K562 (cell line): ENCODE measurements around the gene CALR3. TPM values are rescaled to one million over a fixed set of nuclear protein-coding genes. Genes with fewer than 3 reads are reported as not detected.
A peak's percentile ranks its signal among the peaks of the same experiment; 100 is the strongest.

Experiments
- ATAC-seq: fragments of 200-7000 bp; cut with Tn5 transposase; 3 replicates; pipeline ENCODE4 v1.9.1; 2020; ENCODE audit warnings: moderate library complexity
- BruUV-seq: library from RNA; stranded (reverse); fragments of 400-500 nt; replicated peaks from 2 replicates; lab custom pipeline; 2021; lab: Mats Ljungman, UMichigan
- CTCF ChIA-PET: fragments of 300-600 bp; formaldehyde crosslinking; extraction: SDS; loops from one replicate; lab custom pipeline; 2021; ENCODE audit warnings: low intra/inter-chr PET ratio; lab: Yijun Ruan, JAX
- POLR2A ChIA-PET: fragments of 300-600, 350-650 bp; sonication (Branson Sonifier 250); formaldehyde crosslinking; extraction: SDS; loops from one replicate; lab custom pipeline; 2021; ENCODE audit warnings: antibody characterized with exemption, inconsistent platforms; lab: Yijun Ruan, JAX
- DNase-seq, 4 experiments: peaks; one replicate each; pipeline versions ENCODE4 v3.0.0 to v3.0.0-alpha.2; 2011 to 2018; ENCODE audit warnings: low spot score in 3 of 4, mixed read lengths in 3 of 4; ENCODE audit errors: extremely low read depth in 1 of 4
- FAIRE-seq: peaks from 2 replicates; lab custom pipeline; 2011; peaks lifted over from hg19 to GRCh38; lab: Jason Lieb, UNC
- H2AFZ ChIP-seq: 2 replicates; pipeline ENCODE4 v1.6.0; 2011; ENCODE audit warnings: low read depth, low read length, control low read depth, inconsistent platforms
- H3K27ac ChIP-seq: fragments of 200-600 bp; 3 replicates; pipeline ENCODE4 v1.8.0; 2011; ENCODE audit warnings: low read depth, mild to moderate bottlenecking, control low read depth, inconsistent platforms, low read length, moderate library complexity, mixed read lengths; ENCODE audit errors: extremely low read depth
- H3K27me3 ChIP-seq, 2 experiments: fragments of 300-600 bp in 1 of 2; 2 replicates in 1 of 2; 3 replicates in 1 of 2; pipeline versions ENCODE4 v1.6.0 to v1.8.0; 2011; ENCODE audit warnings: inconsistent platforms in 2 of 2, low read length in 2 of 2, mild to moderate bottlenecking in 1 of 2, mixed read lengths in 1 of 2, moderate library complexity in 1 of 2; ENCODE audit not compliant: control insufficient read depth in 2 of 2, insufficient read depth in 2 of 2
- H3K36me3 ChIP-seq: fragments of 300-600 bp; 3 replicates; pipeline ENCODE4 v1.8.0; 2011; ENCODE audit warnings: mild to moderate bottlenecking, low read length, inconsistent platforms; ENCODE audit not compliant: control insufficient read depth, insufficient read depth
- H3K4me1 ChIP-seq, 2 experiments: fragments of 200-600 bp in 1 of 2; replicated peaks in 1 of 2; 2 replicates in 1 of 2; 3 replicates in 1 of 2; pipeline versions ENCODE4 v1.5.1 to v1.8.0; 2011; ENCODE audit warnings: inconsistent platforms in 2 of 2, low read length in 2 of 2, mild to moderate bottlenecking in 1 of 2, mixed read lengths in 1 of 2, moderate library complexity in 1 of 2; ENCODE audit not compliant: control insufficient read depth in 2 of 2, insufficient read depth in 2 of 2
- H3K4me2 ChIP-seq: 2 replicates; pipeline ENCODE4 v1.6.1; 2011; ENCODE audit warnings: low read length, control low read depth, inconsistent platforms, mixed read lengths; ENCODE audit not compliant: insufficient read depth
- H3K4me3 ChIP-seq: fragments of 200-600 bp; sonication (generic), shearing (Covaris generic); 2 replicates; pipeline ENCODE4 v1.5.1; 2016; ENCODE audit warnings: control low read depth, inconsistent platforms
- H3K79me2 ChIP-seq: fragments of 200-600 bp; 3 replicates; pipeline ENCODE4 v1.8.0; 2011; ENCODE audit warnings: low read length, inconsistent platforms; ENCODE audit not compliant: control insufficient read depth, insufficient read depth
- H3K9ac ChIP-seq, 2 experiments: 2 replicates each; pipeline versions ENCODE4 v1.6.0 to v1.6.1; 2011; ENCODE audit warnings: low read depth in 2 of 2, low read length in 2 of 2, control low read depth in 1 of 2, inconsistent platforms in 1 of 2, mild to moderate bottlenecking in 1 of 2, mixed read lengths in 1 of 2; ENCODE audit not compliant: insufficient read depth in 1 of 2
- H3K9me1 ChIP-seq: one replicate; pipeline ENCODE4 v1.6.0; 2011; ENCODE audit warnings: inconsistent platforms, mild to moderate bottlenecking, low read length, moderate library complexity; ENCODE audit not compliant: control insufficient read depth, insufficient read depth
- H3K9me3 ChIP-seq: replicated peaks from 2 replicates; pipeline ENCODE4 v1.5.1; 2011; ENCODE audit warnings: low read depth, low read length, inconsistent platforms; ENCODE audit not compliant: control insufficient read depth, insufficient read depth
- H4K20me1 ChIP-seq: replicated peaks from 2 replicates; pipeline ENCODE4 v1.6.1; 2011; ENCODE audit warnings: low read length, inconsistent platforms, mixed read lengths; ENCODE audit not compliant: control insufficient read depth, insufficient read depth
- ADNP ChIP-seq: fragments of 200-800 bp; sonication (Bioruptor generic); IDR thresholded peaks from 2 replicates; pipeline ENCODE4 v1.6.1; 2016; ENCODE audit warnings: missing genetic modification characterization, missing compliant biosample characterization
- BCOR ChIP-seq: fragments of 450-650 bp; IDR thresholded peaks from 2 replicates; pipeline ENCODE4 v1.6.1; 2016
- EGR1 ChIP-seq: fragments of 450-650 bp; conservative IDR thresholded peaks from 2 replicates; pipeline ENCODE4 v1.6.1; 2017; ENCODE audit warnings: mild to moderate bottlenecking
- MEIS2 ChIP-seq: fragments of 450-650 bp; IDR thresholded peaks from 2 replicates; pipeline ENCODE4 v1.6.1; 2014; ENCODE audit warnings: mild to moderate bottlenecking; ENCODE audit not compliant: partially characterized antibody
- NR1H2 ChIP-seq: sonication (generic); formaldehyde crosslinking; IDR thresholded peaks from 2 replicates; pipeline ENCODE4 v1.4.0; 2020; ENCODE audit warnings: mild to moderate bottlenecking, missing genetic modification reagents
- PTBP1 ChIP-seq: fragments of 200-400 bp; formaldehyde crosslinking; IDR thresholded peaks from 2 replicates; pipeline ENCODE4 v1.6.1; 2017; ENCODE audit warnings: low read depth, low read length
- RBM25 ChIP-seq: fragments of 200-400 bp; formaldehyde crosslinking; IDR thresholded peaks from 2 replicates; pipeline ENCODE4 v1.6.1; 2018; ENCODE audit warnings: low read length, low read depth, moderate library complexity; ENCODE audit not compliant: severe bottlenecking
- SMARCB1 ChIP-seq: IDR thresholded peaks from 2 replicates; pipeline ENCODE4 v1.6.1; 2011; ENCODE audit warnings: improper control_type of control experiment, low read depth; ENCODE audit not compliant: insufficient read length
- ZFP36 ChIP-seq: fragments of 150-350 bp; IDR thresholded peaks from 2 replicates; pipeline ENCODE4 v1.6.1; 2018; ENCODE audit warnings: low read length, low read depth; ENCODE audit not compliant: partially characterized antibody
- WGBS: fragments of 100-300 bp; shearing (Covaris generic); methylation state at CpG from one replicate; pipeline ENCODE4 v1.1.6; 2016; ENCODE audit warnings: low coverage, mixed read lengths; ENCODE audit not compliant: insufficient coverage; ENCODE audit errors: missing lambda C conversion rate; 5-methylcytosine and 5-hydroxymethylcytosine counted together
- in situ Hi-C: fragments of 300-500 bp; cut with MboI; formaldehyde crosslinking; loops from 4 replicates; pipeline ENCODE4 v1.15.0; 2018; ENCODE audit warnings: inconsistent platforms, mixed read lengths
- intact Hi-C: fragments of 100-400 bp; cut with micrococcal nuclease; formaldehyde crosslinking; loops from 2 replicates; pipeline ENCODE4 v1.14.2; 2022
- polyA plus RNA-seq, 8 experiments: library from polyadenylated mRNA; depleted of rRNA in 4 of 8; stranded (reverse) in 5 of 8; unstranded in 3 of 8; fragments of >200 nt; fragmentation: Nextera tagmentation in 2 of 8; fragmentation: Illumina TruSeq in 1 of 8; extraction: Ambion mirVana in 2 of 8; extraction: Trizol in 1 of 8; gene quantifications; 2 replicates each; pipeline versions ENCODE4 v1.2.1 to v1.2.3, GENCODE V29; 2011 to 2014; ENCODE audit warnings: inconsistent platforms in 1 of 8, missing spikeins in 1 of 8
- total RNA-seq, 7 experiments: library from RNA; depleted of rRNA in 6 of 7; stranded (reverse); fragments of >200 nt in 6 of 7; fragmentation: Illumina TruSeq in 2 of 7; extraction: Trizol in 2 of 7; gene quantifications; 2 replicates each; pipeline versions ENCODE4 v1.2.1 to v1.2.3, GENCODE V29; 2011 to 2021; ENCODE audit warnings: low replicate concordance in 1 of 7
- TF ChIP-seq, protein P1 (sequence below), 3 experiments: fragments of 200-800 bp in 1 of 3; fragments of 250-450 bp in 1 of 3; fragments of 450-650 bp in 1 of 3; sonication (Bioruptor Pico) in 1 of 3; sonication (Bioruptor generic) in 1 of 3; formaldehyde crosslinking in 1 of 3; IDR thresholded peaks; 2 replicates each; pipeline versions ENCODE4 v1.6.1 to v1.8.0; 2016 to 2022; ENCODE audit warnings: mild to moderate bottlenecking in 2 of 3, missing genetic modification characterization in 2 of 3, missing compliant biosample characterization in 1 of 3, moderate library complexity in 1 of 3
- TF ChIP-seq, protein P2 (sequence below): fragments of 450-650 bp; IDR thresholded peaks from 2 replicates; pipeline ENCODE4 v1.6.1; 2016
- TF ChIP-seq, protein P3 (sequence below): fragments of 450-650 bp; IDR thresholded peaks from 2 replicates; pipeline ENCODE4 v1.6.1; 2017; ENCODE audit warnings: mild to moderate bottlenecking, moderate library complexity
- TF ChIP-seq, protein P4 (sequence below): sonication (generic); formaldehyde crosslinking; IDR thresholded peaks from 2 replicates; pipeline ENCODE4 v1.4.0; 2020; ENCODE audit warnings: mild to moderate bottlenecking, missing genetic modification reagents

CALR3 gene
- total and polyA plus RNA-seq, 9 of the 15 experiments (the other 6 are each of a cell fraction or from before 2014, with no cell fraction given), result 0.15 to 0.41 (median 0.22) TPM; not detected in 4

DNA sequence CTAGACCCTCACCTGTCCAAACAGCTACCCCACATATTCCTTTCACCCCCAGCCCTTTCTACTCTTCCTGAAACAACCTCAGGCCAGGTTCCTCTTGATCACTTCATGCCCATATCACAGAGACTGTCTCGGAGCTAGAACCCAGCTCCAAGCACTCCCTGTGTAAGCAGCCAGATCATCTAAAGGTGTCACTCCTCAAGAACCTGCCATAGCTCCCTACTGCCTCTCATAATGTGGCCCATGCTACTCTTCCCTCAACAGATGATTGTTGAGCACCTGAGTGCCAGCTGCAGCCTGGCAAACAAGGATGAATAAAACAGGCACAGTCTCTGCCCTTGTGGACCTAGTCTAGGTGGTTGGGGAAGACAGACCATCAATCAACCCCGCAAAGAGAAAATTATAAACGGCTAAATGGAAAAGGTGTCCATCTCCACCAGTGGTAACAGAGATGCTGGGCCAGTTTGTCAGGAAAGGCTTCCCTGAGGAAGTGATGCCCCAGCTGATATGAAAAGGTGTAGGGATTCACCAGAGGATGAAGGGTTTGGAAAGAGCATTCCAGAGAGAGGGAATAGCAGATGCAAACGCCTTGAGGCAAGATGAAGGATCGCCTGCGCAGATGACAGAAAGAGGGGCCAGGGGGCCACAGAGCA, 32.5 kb downstream of the CALR3 start:
- peaks cover 52% of the 10 kb centered on the region for H4K20me1 ChIP-seq
- H3K4me2 ChIP-seq, result peak overlapping the region; percentile 32; the same call in 1 of the 2 replicates
- no peaks in the 10 kb centered on the region for H3K9me3 ChIP-seq
- CTCF ChIA-PET, result no interaction called here
- no peaks in the 10 kb centered on the region for H3K27me3 ChIP-seq
- no peak overlapping the region for H2AFZ ChIP-seq
- H3K9ac ChIP-seq, result peak overlapping the region in 1 of 2 experiments; percentile 83; a peak in 1 of 4 replicates
- TF ChIP-seq ZFP36, result peak; percentile 72
- no peak for TF ChIP-seq EGR1
- no peak for TF ChIP-seq SMARCB1
- peak; percentile 3 for TF ChIP-seq MEIS2
- TF ChIP-seq RBM25, result peak; percentile 79
- TF ChIP-seq BCOR, result peak; percentile 71; the same call in 1 of the 2 replicates
- no peak for TF ChIP-seq ADNP (tag)
- TF ChIP-seq, protein P1, sequence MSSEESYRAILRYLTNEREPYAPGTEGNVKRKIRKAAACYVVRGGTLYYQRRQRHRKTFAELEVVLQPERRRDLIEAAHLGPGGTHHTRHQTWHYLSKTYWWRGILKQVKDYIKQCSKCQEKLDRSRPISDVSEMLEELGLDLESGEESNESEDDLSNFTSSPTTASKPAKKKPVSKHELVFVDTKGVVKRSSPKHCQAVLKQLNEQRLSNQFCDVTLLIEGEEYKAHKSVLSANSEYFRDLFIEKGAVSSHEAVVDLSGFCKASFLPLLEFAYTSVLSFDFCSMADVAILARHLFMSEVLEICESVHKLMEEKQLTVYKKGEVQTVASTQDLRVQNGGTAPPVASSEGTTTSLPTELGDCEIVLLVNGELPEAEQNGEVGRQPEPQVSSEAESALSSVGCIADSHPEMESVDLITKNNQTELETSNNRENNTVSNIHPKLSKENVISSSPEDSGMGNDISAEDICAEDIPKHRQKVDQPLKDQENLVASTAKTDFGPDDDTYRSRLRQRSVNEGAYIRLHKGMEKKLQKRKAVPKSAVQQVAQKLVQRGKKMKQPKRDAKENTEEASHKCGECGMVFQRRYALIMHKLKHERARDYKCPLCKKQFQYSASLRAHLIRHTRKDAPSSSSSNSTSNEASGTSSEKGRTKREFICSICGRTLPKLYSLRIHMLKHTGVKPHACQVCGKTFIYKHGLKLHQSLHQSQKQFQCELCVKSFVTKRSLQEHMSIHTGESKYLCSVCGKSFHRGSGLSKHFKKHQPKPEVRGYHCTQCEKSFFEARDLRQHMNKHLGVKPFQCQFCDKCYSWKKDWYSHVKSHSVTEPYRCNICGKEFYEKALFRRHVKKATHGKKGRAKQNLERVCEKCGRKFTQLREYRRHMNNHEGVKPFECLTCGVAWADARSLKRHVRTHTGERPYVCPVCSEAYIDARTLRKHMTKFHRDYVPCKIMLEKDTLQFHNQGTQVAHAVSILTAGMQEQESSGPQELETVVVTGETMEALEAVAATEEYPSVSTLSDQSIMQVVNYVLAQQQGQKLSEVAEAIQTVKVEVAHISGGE (CRISPR knock-in tag; IDR thresholded peaks at IDR 0.05), result 0 out of 6 replicates have a peak, but pooled peaks of 1 of the 3 experiments have one; percentile 11
- 0 out of 2 replicates have a peak, but pooled peaks have one; percentile 67 for TF ChIP-seq PTBP1
- no peak for TF ChIP-seq NR1H2 (CRISPR knock-in tag)
- TF ChIP-seq, protein P2, sequence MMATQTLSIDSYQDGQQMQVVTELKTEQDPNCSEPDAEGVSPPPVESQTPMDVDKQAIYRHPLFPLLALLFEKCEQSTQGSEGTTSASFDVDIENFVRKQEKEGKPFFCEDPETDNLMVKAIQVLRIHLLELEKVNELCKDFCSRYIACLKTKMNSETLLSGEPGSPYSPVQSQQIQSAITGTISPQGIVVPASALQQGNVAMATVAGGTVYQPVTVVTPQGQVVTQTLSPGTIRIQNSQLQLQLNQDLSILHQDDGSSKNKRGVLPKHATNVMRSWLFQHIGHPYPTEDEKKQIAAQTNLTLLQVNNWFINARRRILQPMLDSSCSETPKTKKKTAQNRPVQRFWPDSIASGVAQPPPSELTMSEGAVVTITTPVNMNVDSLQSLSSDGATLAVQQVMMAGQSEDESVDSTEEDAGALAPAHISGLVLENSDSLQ, result no peak
- TF ChIP-seq, protein P3, sequence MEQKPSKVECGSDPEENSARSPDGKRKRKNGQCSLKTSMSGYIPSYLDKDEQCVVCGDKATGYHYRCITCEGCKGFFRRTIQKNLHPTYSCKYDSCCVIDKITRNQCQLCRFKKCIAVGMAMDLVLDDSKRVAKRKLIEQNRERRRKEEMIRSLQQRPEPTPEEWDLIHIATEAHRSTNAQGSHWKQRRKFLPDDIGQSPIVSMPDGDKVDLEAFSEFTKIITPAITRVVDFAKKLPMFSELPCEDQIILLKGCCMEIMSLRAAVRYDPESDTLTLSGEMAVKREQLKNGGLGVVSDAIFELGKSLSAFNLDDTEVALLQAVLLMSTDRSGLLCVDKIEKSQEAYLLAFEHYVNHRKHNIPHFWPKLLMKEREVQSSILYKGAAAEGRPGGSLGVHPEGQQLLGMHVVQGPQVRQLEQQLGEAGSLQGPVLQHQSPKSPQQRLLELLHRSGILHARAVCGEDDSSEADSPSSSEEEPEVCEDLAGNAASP, result no peak
- TF ChIP-seq, protein P4, sequence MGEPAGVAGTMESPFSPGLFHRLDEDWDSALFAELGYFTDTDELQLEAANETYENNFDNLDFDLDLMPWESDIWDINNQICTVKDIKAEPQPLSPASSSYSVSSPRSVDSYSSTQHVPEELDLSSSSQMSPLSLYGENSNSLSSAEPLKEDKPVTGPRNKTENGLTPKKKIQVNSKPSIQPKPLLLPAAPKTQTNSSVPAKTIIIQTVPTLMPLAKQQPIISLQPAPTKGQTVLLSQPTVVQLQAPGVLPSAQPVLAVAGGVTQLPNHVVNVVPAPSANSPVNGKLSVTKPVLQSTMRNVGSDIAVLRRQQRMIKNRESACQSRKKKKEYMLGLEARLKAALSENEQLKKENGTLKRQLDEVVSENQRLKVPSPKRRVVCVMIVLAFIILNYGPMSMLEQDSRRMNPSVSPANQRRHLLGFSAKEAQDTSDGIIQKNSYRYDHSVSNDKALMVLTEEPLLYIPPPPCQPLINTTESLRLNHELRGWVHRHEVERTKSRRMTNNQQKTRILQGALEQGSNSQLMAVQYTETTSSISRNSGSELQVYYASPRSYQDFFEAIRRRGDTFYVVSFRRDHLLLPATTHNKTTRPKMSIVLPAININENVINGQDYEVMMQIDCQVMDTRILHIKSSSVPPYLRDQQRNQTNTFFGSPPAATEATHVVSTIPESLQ (CRISPR knock-in tag), result no peak
- TF ChIP-seq, all 486 proteins: peak for 6
- BruUV-seq, result no TSS peak
- Histone ChIP-seq H3K36me3 (peaks cover 5% of the 10 kb centered on the region; the same call in 2 of the 3 replicates), H3K9me1 (peaks cover 5% of the 10 kb centered on the region), H3K79me2 (peaks cover 80% of the 10 kb centered on the region), H3K27ac (no peak overlapping the region), H3K4me1 (peaks cover 12 to 24% of the 10 kb centered on the region in 2 experiments; a peak in 4 of 5 replicates), H3K4me3 (no peak overlapping the region)
- ATAC-seq, result no peak
- WGBS, result 70% methylated on average over 6 of the region's 6 CpGs
- intact Hi-C loops (no loop called here), in situ Hi-C loops (no loop called here)
- DNase-seq, result no peak
- FAIRE-seq, result no peak
- POLR2A ChIA-PET, result interaction anchor here (0.8 to 1.7 kb wide), 7 partner anchors 8 to 200 kb away, joined by 3 to 10 read pairs (median 4); no protein-coding TSS in a partner anchor
